ENCODE data around the gene PALM.

The PALM gene

DNA sequence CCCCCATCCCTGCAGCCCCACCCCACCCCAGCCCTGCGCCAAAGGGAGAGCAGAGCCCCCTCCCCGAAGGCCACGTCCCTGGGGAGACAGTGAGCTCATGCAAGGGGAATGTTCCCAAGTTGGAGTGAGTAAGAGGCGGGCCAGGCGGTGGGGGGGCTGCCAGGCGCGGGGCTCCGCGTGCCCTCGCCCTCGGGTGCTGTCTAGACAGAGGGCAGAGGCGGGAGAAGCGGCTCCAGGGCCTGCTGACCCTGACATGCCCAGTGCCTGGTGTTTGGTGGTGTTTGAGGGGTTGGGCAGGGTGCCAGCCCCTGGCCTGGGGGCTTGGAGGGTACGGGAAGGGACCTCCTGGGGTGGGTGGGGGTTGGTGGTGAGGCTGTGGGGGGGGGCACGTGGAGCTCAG lies 31.5 kb upstream of the PALM start:
- no peak overlapping the region for H3K4me2 ChIP-seq (ENCODE audit: low read depth, low read length, poor library complexity, severe bottlenecking)
- H3K4me3 ChIP-seq (ENCODE audit: low read length, poor library complexity, severe bottlenecking): no peak overlapping the region

DNA sequence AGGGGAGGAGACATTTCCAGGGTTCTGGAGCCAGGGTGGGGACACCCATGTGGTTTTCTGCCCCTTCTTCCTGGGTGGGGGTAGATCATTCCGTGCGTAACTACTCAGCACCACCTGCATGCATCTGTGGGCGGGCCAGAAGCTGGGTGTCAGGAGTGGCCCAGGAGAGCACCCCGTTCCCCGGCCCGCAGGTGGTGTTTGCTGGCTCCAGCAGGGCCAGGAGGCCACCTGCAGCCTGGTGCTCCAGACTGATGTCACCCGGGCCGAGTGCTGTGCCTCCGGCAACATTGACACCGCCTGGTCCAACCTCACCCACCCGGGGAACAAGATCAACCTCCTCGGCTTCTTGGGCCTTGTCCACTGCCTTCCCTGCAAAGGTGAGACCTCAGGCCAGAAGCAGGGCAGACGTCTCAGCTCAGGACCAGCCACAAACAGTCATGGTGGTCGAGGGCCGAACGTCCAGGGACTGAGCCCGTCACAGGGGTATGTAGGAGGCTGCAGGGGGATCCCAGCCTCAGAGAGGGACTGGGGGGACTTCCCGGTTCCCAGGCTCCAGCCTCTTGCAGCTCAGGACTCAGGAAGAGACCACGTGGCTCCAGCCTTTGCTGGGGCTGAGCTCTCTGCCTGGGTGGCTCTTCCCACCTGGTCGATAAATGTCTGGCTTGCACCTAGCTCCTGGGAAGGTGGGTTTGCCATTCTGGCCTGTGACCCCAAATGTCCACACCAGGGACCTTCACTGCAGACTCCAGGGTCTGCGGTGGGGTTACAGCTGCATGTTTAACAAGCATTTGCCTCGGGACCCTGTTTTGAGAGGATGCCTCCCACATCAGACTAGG lies 30.9 kb upstream of the PALM start:
- no peaks in the 10 kb centered on the region for H3K9me2 ChIP-seq (replicated peaks; ENCODE audit: low read depth, low read length)
- no peaks in the 10 kb centered on the region for H3K36me3 ChIP-seq (ENCODE audit: insufficient read depth, low read length)
- no peak overlapping the region for H3K4me2 ChIP-seq (ENCODE audit: low read depth, low read length, poor library complexity, severe bottlenecking)
- H3K27me3 ChIP-seq (ENCODE audit: insufficient read depth, low read length, poor library complexity, severe bottlenecking): no peaks in the 10 kb centered on the region
- H3K9me3 ChIP-seq (ENCODE audit: insufficient read depth, low read depth, low read length): no peaks in the 10 kb centered on the region
- H2AFZ ChIP-seq (ENCODE audit: low read length): no peak overlapping the region
- H3K9ac ChIP-seq (ENCODE audit: low read depth, low read length, poor library complexity, severe bottlenecking): no peak overlapping the region
- peaks cover 15% of the 10 kb centered on the region for H3K4me1 ChIP-seq (ENCODE audit: insufficient read depth, low read length, poor library complexity, severe bottlenecking)
- no peaks in the 10 kb centered on the region for H4K20me1 ChIP-seq (ENCODE audit: insufficient read depth, low read length, poor library complexity, severe bottlenecking)
- TF ChIP-seq, protein P1, sequence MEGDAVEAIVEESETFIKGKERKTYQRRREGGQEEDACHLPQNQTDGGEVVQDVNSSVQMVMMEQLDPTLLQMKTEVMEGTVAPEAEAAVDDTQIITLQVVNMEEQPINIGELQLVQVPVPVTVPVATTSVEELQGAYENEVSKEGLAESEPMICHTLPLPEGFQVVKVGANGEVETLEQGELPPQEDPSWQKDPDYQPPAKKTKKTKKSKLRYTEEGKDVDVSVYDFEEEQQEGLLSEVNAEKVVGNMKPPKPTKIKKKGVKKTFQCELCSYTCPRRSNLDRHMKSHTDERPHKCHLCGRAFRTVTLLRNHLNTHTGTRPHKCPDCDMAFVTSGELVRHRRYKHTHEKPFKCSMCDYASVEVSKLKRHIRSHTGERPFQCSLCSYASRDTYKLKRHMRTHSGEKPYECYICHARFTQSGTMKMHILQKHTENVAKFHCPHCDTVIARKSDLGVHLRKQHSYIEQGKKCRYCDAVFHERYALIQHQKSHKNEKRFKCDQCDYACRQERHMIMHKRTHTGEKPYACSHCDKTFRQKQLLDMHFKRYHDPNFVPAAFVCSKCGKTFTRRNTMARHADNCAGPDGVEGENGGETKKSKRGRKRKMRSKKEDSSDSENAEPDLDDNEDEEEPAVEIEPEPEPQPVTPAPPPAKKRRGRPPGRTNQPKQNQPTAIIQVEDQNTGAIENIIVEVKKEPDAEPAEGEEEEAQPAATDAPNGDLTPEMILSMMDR (conservative IDR thresholded peaks at IDR 0.05; ENCODE audit: low read length): no peak
- TF ChIP-seq EZH2phosphoT487 (IDR thresholded peaks at IDR 0.05; ENCODE audit: borderline replicate concordance): no peak
- H3F3A ChIP-seq (ENCODE audit: low read depth): no peaks in the 10 kb centered on the region
- H3K4me3 ChIP-seq (ENCODE audit: low read length, poor library complexity, severe bottlenecking): no peak overlapping the region
- H3K79me2 ChIP-seq (ENCODE audit: insufficient read depth, low read length): peaks cover 7% of the 10 kb centered on the region; the same call in 1 of the 2 replicates

More for the DNA sequence above, 31.5 kb upstream of the PALM start:
- Histone ChIP-seq H2AFZ (ENCODE audit: low read length) (no peak overlapping the region), H3K4me1 (ENCODE audit: insufficient read depth, low read length, poor library complexity, severe bottlenecking) (peaks cover 15% of the 10 kb centered on the region), H3K9me3 (ENCODE audit: insufficient read depth, low read depth, low read length) (no peaks in the 10 kb centered on the region), H4K20me1 (ENCODE audit: insufficient read depth, low read length, poor library complexity, severe bottlenecking) (no peaks in the 10 kb centered on the region), H3K36me3 (ENCODE audit: insufficient read depth, low read length) (no peaks in the 10 kb centered on the region), H3K9me2 (replicated peaks; ENCODE audit: low read depth, low read length) (no peaks in the 10 kb centered on the region), H3K9ac (ENCODE audit: low read depth, low read length, poor library complexity, severe bottlenecking) (no peak overlapping the region), H3F3A (ENCODE audit: low read depth) (no peaks in the 10 kb centered on the region), H3K79me2 (ENCODE audit: insufficient read depth, low read length) (peaks cover 7% of the 10 kb centered on the region; the same call in 1 of the 2 replicates), H3K27me3 (ENCODE audit: insufficient read depth, low read length, poor library complexity, severe bottlenecking) (no peaks in the 10 kb centered on the region)
- TF ChIP-seq, protein P1 (conservative IDR thresholded peaks at IDR 0.05; ENCODE audit: low read length): no peak
- no peak for TF ChIP-seq EZH2phosphoT487 (IDR thresholded peaks at IDR 0.05; ENCODE audit: borderline replicate concordance)

DNA sequence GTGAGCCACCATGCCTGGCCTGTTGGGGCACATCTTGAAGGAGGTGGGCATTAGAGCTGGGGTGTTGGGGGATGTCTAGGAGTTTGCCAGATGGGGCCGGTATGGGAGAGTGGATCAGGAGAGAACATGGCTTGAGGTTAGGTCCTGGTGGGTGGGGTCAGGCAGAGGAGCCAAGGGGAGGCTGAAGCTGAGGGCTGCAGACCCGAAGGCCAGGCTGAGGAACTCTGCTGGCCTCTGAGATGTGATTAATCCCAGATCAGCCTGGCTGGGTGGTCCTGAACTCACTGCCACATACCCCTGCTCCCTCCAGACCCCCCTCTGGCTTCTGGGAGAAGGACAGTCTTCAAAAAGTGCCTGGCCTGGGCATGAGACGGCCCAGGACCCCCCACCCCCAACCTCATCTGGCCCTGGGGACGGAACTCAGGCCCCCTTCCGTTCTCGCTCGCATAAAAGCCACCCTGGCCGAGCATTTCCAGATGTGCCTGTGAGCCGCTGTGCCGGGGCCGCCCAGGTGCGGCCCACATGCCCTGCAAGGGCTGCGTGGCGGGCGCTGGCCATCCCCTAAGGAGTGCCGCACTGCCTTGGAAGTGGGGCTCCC lies 29.8 kb upstream of the PALM start:
- Histone ChIP-seq H3K9ac (ENCODE audit: low read depth, low read length, poor library complexity, severe bottlenecking) (peak overlapping the region; percentile 77), H3K4me2 (ENCODE audit: low read depth, low read length, poor library complexity, severe bottlenecking) (peak overlapping the region; percentile 69), H4K20me1 (ENCODE audit: insufficient read depth, low read length, poor library complexity, severe bottlenecking) (no peaks in the 10 kb centered on the region), H3K4me3 (ENCODE audit: low read length, poor library complexity, severe bottlenecking) (peak overlapping the region; percentile 85), H3K4me1 (ENCODE audit: insufficient read depth, low read length, poor library complexity, severe bottlenecking) (peaks cover 15% of the 10 kb centered on the region), H3K9me2 (replicated peaks; ENCODE audit: low read depth, low read length) (no peaks in the 10 kb centered on the region), H3K27me3 (ENCODE audit: insufficient read depth, low read length, poor library complexity, severe bottlenecking) (no peaks in the 10 kb centered on the region), H3K79me2 (ENCODE audit: insufficient read depth, low read length) (peaks cover 7% of the 10 kb centered on the region; the same call in 1 of the 2 replicates), H3K9me3 (ENCODE audit: insufficient read depth, low read depth, low read length) (no peaks in the 10 kb centered on the region), H2AFZ (ENCODE audit: low read length) (no peak overlapping the region), H3F3A (ENCODE audit: low read depth) (no peaks in the 10 kb centered on the region), H3K36me3 (ENCODE audit: insufficient read depth, low read length) (no peaks in the 10 kb centered on the region)
- TF ChIP-seq, protein P1 (conservative IDR thresholded peaks at IDR 0.05; ENCODE audit: low read length): no peak
- no peak for TF ChIP-seq EZH2phosphoT487 (IDR thresholded peaks at IDR 0.05; ENCODE audit: borderline replicate concordance)
